ENCODE measurements around the gene RIOK1. TPM values are rescaled to one million over a fixed set of nuclear protein-coding genes. Genes with fewer than 3 reads are reported as not detected.

Gene RIOK1
- total RNA-seq, 1 donor from 2014 or later = 21.9 TPM

- no peak for FAIRE-seq
These were observed 51.6 kb downstream of the RIOK1 start for GRCh38 chr6:7441048-7441775.

DNA sequence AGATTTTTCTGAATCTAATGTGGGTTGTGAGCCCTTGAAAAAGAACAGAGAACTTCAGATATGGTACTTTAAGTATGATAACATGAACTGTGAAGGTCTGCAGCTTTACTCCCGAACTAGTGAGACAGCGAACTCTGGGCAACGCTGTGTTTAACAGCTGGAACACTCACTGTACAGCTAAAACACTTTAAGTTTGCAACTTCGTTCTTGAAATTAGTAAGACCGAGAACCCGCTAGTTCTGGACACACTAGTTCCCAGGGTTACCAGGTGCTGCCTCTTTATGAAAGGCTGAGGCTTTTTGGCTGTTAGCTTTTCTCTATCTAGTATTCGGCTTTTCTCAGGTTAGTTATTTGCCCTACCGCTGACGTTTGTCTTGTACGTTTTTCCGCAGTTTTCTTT, 52.9 kb downstream of the RIOK1 start:
- H3K36me3 ChIP-seq (ENCODE audit: control insufficient read depth, insufficient read depth, low read length) = no peaks in the 10 kb centered on the region

More at GRCh38 chr6:7441048-7441775, 51.6 kb downstream of the RIOK1 start:
- no peak overlapping the region for H3K4me3 ChIP-seq (ENCODE audit: low read depth, low read length)
- no peaks in the 10 kb centered on the region for H3K36me3 ChIP-seq (ENCODE audit: control insufficient read depth, insufficient read depth, low read length)
- DNase-seq (ENCODE audit: low read depth) = no peak
- no peaks in the 10 kb centered on the region for H3K27me3 ChIP-seq (ENCODE audit: control insufficient read depth, insufficient read depth, low read length)
- TF ChIP-seq, protein P1, sequence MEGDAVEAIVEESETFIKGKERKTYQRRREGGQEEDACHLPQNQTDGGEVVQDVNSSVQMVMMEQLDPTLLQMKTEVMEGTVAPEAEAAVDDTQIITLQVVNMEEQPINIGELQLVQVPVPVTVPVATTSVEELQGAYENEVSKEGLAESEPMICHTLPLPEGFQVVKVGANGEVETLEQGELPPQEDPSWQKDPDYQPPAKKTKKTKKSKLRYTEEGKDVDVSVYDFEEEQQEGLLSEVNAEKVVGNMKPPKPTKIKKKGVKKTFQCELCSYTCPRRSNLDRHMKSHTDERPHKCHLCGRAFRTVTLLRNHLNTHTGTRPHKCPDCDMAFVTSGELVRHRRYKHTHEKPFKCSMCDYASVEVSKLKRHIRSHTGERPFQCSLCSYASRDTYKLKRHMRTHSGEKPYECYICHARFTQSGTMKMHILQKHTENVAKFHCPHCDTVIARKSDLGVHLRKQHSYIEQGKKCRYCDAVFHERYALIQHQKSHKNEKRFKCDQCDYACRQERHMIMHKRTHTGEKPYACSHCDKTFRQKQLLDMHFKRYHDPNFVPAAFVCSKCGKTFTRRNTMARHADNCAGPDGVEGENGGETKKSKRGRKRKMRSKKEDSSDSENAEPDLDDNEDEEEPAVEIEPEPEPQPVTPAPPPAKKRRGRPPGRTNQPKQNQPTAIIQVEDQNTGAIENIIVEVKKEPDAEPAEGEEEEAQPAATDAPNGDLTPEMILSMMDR (IDR thresholded peaks at IDR 0.05; ENCODE audit: insufficient read depth, low read length, severe bottlenecking) = no peak

DNA sequence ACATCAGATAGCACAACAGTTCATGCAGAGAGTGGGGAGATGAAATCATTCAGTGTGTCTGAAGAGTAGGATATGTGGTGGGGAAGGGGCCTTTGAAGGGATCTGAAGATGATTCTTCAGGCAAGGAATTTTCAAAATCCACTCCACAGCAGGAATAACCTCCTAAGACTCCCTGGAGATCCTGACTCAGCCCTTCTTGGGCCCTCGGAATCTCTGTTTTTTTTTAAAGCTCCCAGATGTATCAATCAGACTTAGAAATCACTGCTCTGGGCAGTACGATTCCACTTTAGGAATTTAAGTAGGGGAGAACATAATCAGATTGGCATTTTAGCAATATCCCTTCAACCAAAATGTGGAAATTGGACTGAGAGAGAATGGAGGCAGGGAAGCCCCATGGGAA, 55.5 kb downstream of the RIOK1 start:
- no peaks in the 10 kb centered on the region for H3K36me3 ChIP-seq (ENCODE audit: control insufficient read depth, insufficient read depth, low read length)
- FAIRE-seq (no peak), DNase-seq (ENCODE audit: low read depth) (no peak)
- H3K27me3 ChIP-seq (ENCODE audit: control insufficient read depth, insufficient read depth, low read length) = no peaks in the 10 kb centered on the region
- no peak overlapping the region for H3K4me3 ChIP-seq (ENCODE audit: low read depth, low read length)
- TF ChIP-seq, protein P1 (IDR thresholded peaks at IDR 0.05; ENCODE audit: insufficient read depth, low read length, severe bottlenecking) = no peak

More for the DNA sequence above, 52.9 kb downstream of the RIOK1 start:
- FAIRE-seq (no peak), DNase-seq (ENCODE audit: low read depth) (no peak)
- Histone ChIP-seq H3K27me3 (ENCODE audit: control insufficient read depth, insufficient read depth, low read length) (no peaks in the 10 kb centered on the region), H3K4me3 (ENCODE audit: low read depth, low read length) (no peak overlapping the region)
- TF ChIP-seq, protein P1 (IDR thresholded peaks at IDR 0.05; ENCODE audit: insufficient read depth, low read length, severe bottlenecking) = no peak

- TF ChIP-seq, protein P1 (IDR thresholded peaks at IDR 0.05; ENCODE audit: insufficient read depth, low read length, severe bottlenecking) = no peak
- FAIRE-seq = no peak
- DNase-seq (ENCODE audit: low read depth) = no peak
- Histone ChIP-seq H3K27me3 (ENCODE audit: control insufficient read depth, insufficient read depth, low read length) (no peaks in the 10 kb centered on the region), H3K36me3 (ENCODE audit: control insufficient read depth, insufficient read depth, low read length) (no peaks in the 10 kb centered on the region), H3K4me3 (ENCODE audit: low read depth, low read length) (no peak overlapping the region)
These were observed 56.4 kb downstream of the RIOK1 start for GRCh38 chr6:7445885-7446461.

DNA sequence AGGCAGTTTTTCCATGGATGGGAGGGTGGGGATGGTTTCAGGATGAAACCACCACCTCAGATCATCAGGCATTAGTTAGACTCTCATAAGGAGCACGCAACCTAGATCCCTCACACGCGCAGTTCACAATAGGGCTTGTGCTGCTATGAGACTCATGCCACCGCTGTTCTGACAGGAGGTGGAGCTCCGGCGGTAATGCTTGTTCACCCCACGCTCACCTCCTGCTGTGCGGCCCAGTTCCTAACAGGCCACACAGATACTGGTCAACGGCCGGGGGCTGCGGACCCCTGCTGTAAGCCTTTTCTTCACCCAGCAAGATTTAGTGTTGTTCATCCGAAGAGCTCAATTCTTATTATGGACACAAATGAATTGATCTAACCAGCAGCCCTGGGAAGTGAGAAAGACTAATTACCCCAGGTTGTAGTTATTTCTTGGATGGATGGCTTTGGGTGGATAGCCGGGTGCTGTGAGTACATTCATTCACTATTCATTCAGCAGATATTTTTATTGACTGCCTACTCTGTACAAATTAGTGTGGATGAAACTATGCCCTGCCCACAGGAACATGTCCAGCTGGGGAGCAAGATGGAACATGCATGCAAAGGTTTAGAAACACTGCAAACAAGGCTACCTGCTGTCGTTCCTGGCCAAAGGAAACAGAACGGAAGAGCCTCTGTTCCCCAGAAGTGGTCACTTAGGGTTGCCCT, 57.2 kb downstream of the RIOK1 start:
- Histone ChIP-seq H3K4me3 (ENCODE audit: low read depth, low read length) (no peak overlapping the region), H3K27me3 (ENCODE audit: control insufficient read depth, insufficient read depth, low read length) (no peaks in the 10 kb centered on the region), H3K36me3 (ENCODE audit: control insufficient read depth, insufficient read depth, low read length) (no peaks in the 10 kb centered on the region)
- FAIRE-seq = no peak
- TF ChIP-seq, protein P1 (IDR thresholded peaks at IDR 0.05; ENCODE audit: insufficient read depth, low read length, severe bottlenecking) = no peak
- DNase-seq (ENCODE audit: low read depth) = peak; percentile 94

Data from bronchial epithelial cell (primary cell).